K562 (cell line): ENCODE data around the gene POLRMT. TPM values are rescaled to one million over a fixed set of nuclear protein-coding genes. Genes with fewer than 3 reads are reported as not detected.

Experiments used
- ADNP ChIP-seq: fragments of 200-800 bp; sonication (Bioruptor generic); IDR thresholded peaks from 2 replicates; pipeline ENCODE4 v1.6.1; 2016; ENCODE audit warnings: missing genetic modification characterization, missing compliant biosample characterization
- BRD4 ChIP-seq: fragments of 200-600 bp; sonication (generic); IDR thresholded peaks from 2 replicates; pipeline ENCODE4 v1.6.1; 2017; ENCODE audit warnings: inconsistent platforms
- CTBP1 ChIP-seq: fragments of 450-650 bp; IDR thresholded peaks from 2 replicates; pipeline ENCODE4 v1.6.1; 2016; ENCODE audit warnings: borderline replicate concordance
- EP300 ChIP-seq: IDR thresholded peaks from 2 replicates; pipeline ENCODE4 v1.6.1; 2012; ENCODE audit warnings: low read length, improper control_type of control experiment
- FIP1L1 ChIP-seq: fragments of 200-400 bp; formaldehyde crosslinking; IDR thresholded peaks from 2 replicates; pipeline ENCODE4 v1.6.1; 2018; ENCODE audit warnings: mild to moderate bottlenecking, low read depth, low read length; ENCODE audit not compliant: poor library complexity, severe bottlenecking
- FOXJ2 ChIP-seq: fragments of 200-800 bp; sonication (Bioruptor generic); IDR thresholded peaks from 2 replicates; pipeline ENCODE4 v1.6.1; 2016; ENCODE audit warnings: missing genetic modification characterization, missing compliant biosample characterization
- GABPA ChIP-seq: fragments of 200-800 bp; sonication (Bioruptor generic); conservative IDR thresholded peaks from 2 replicates; pipeline ENCODE4 v1.6.1; 2016; ENCODE audit warnings: low read depth, missing genetic modification characterization, missing compliant biosample characterization
- HDAC1 ChIP-seq, 2 experiments: fragments of 450-650 bp; IDR thresholded peaks; 2 replicates each; pipeline ENCODE4 v1.6.1; 2016 to 2017; ENCODE audit warnings: inconsistent platforms in 1 of 2, mild to moderate bottlenecking in 1 of 2, moderate library complexity in 1 of 2
- KLF16 ChIP-seq: IDR thresholded peaks from 2 replicates; pipeline ENCODE4 v1.6.1; 2016; ENCODE audit warnings: antibody characterized with exemption
- MAZ ChIP-seq, 2 experiments: fragments of 450-650 bp in 1 of 2; sonication (generic) in 1 of 2; formaldehyde crosslinking; IDR thresholded peaks in 1 of 2; conservative IDR thresholded peaks in 1 of 2; 2 replicates each; pipeline versions ENCODE4 v1.4.0 to v1.5.0; 2020; ENCODE audit warnings: mild to moderate bottlenecking in 1 of 2, missing genetic modification reagents in 1 of 2
- MEF2A ChIP-seq: IDR thresholded peaks from 2 replicates; pipeline ENCODE4 v1.6.1; 2011; ENCODE audit warnings: low read depth, mild to moderate bottlenecking, low read length, moderate library complexity; ENCODE audit not compliant: control insufficient read depth
- PTBP1 ChIP-seq: fragments of 200-400 bp; formaldehyde crosslinking; IDR thresholded peaks from 2 replicates; pipeline ENCODE4 v1.6.1; 2017; ENCODE audit warnings: low read depth, low read length
- RB1 ChIP-seq: fragments of 450-650 bp; IDR thresholded peaks from 2 replicates; pipeline ENCODE4 v1.6.1; 2017; ENCODE audit warnings: low read depth, mild to moderate bottlenecking
- SIN3B ChIP-seq: fragments of 450-650 bp; IDR thresholded peaks from 2 replicates; pipeline ENCODE4 v1.6.1; 2017; ENCODE audit warnings: low read depth, mild to moderate bottlenecking, moderate library complexity
- SIX5 ChIP-seq, 2 experiments: IDR thresholded peaks; 2 replicates each; pipeline ENCODE4 v1.6.1; 2011; ENCODE audit warnings: low read length in 2 of 2, borderline replicate concordance in 1 of 2, low read depth in 1 of 2, mild to moderate bottlenecking in 1 of 2, moderate library complexity in 1 of 2; ENCODE audit not compliant: insufficient read depth in 1 of 2
- SP2 ChIP-seq: IDR thresholded peaks from 2 replicates; pipeline ENCODE4 v1.6.1; 2011; ENCODE audit warnings: mild to moderate bottlenecking, low read depth, low read length, moderate library complexity; ENCODE audit not compliant: poor library complexity, severe bottlenecking; ENCODE audit errors: extremely low read depth
- YY1 ChIP-seq, 3 experiments: IDR thresholded peaks; 2 replicates each; pipeline ENCODE4 v1.6.1; 2011; ENCODE audit warnings: low read length in 2 of 3, mild to moderate bottlenecking in 2 of 3, moderate library complexity in 2 of 3, borderline replicate concordance in 1 of 3, control low read depth in 1 of 3, low read depth in 1 of 3; ENCODE audit not compliant: insufficient read depth in 3 of 3, insufficient replicate concordance in 2 of 3, control insufficient read depth in 1 of 3, insufficient read length in 1 of 3; ENCODE audit errors: extremely low read depth in 1 of 3
- ZNF165 ChIP-seq: fragments of 250-450 bp; sonication (Bioruptor Pico); IDR thresholded peaks from 2 replicates; pipeline ENCODE4 v1.4.0; 2020; ENCODE audit warnings: borderline replicate concordance
- ZNF584 ChIP-seq: fragments of 200-800 bp; sonication (Bioruptor generic); IDR thresholded peaks from 2 replicates; pipeline ENCODE4 v1.6.1; 2016; ENCODE audit warnings: low read depth, mild to moderate bottlenecking, missing genetic modification characterization, missing compliant biosample characterization
- ZNF766 ChIP-seq: fragments of 200-800 bp; sonication (Bioruptor generic); conservative IDR thresholded peaks from 2 replicates; pipeline ENCODE4 v1.6.1; 2016; ENCODE audit warnings: missing genetic modification characterization, missing compliant biosample characterization
- polyA plus RNA-seq, 8 experiments: library from polyadenylated mRNA; depleted of rRNA in 4 of 8; stranded (reverse) in 5 of 8; unstranded in 3 of 8; fragments of >200 nt; fragmentation: Nextera tagmentation in 2 of 8; fragmentation: Illumina TruSeq in 1 of 8; extraction: Ambion mirVana in 2 of 8; extraction: Trizol in 1 of 8; gene quantifications; 2 replicates each; pipeline versions ENCODE4 v1.2.1 to v1.2.3, GENCODE V29; 2011 to 2014; ENCODE audit warnings: inconsistent platforms in 1 of 8, missing spikeins in 1 of 8
- total RNA-seq, 7 experiments: library from RNA; depleted of rRNA in 6 of 7; stranded (reverse); fragments of >200 nt in 6 of 7; fragmentation: Illumina TruSeq in 2 of 7; extraction: Trizol in 2 of 7; gene quantifications; 2 replicates each; pipeline versions ENCODE4 v1.2.1 to v1.2.3, GENCODE V29; 2011 to 2021; ENCODE audit warnings: low replicate concordance in 1 of 7
- TF ChIP-seq, protein P1 (sequence below): fragments of 250-450 bp; sonication (Bioruptor Pico); IDR thresholded peaks from 2 replicates; pipeline ENCODE4 v1.9.0; 2021; ENCODE audit warnings: mild to moderate bottlenecking, inconsistent platforms
- TF ChIP-seq, protein P2 (sequence below): conservative IDR thresholded peaks from 2 replicates; pipeline ENCODE4 v1.6.1; 2011; ENCODE audit warnings: low read depth, mild to moderate bottlenecking, low read length; ENCODE audit not compliant: control insufficient read depth

POLRMT gene
- total and polyA plus RNA-seq, 9 of the 15 experiments (the other 6 are each of a cell fraction or from before 2014, with no cell fraction given) = 30.3 to 144 (median 68.0) TPM

- TF ChIP-seq EP300 = peak; percentile 24; the same call in 1 of the 2 replicates
- TF ChIP-seq SIN3B = peak; percentile 86
- TF ChIP-seq FOXJ2 (tag) = peak; percentile 64; the same call in 1 of the 2 replicates
- TF ChIP-seq GABPA = peak; percentile 79
- TF ChIP-seq MAZ (CRISPR knock-in tag; conservative IDR thresholded peaks at IDR 0.05 in 1 of 2, IDR thresholded peaks at IDR 0.05 in 1 of 2) = peak in 1 of 2 experiments; percentile 90; a peak in 3 of 4 replicates
- peak; percentile 36; the same call in 1 of the 2 replicates for TF ChIP-seq CTBP1
- TF ChIP-seq HDAC1 (IDR thresholded peaks at IDR 0.05) = peak in 1 of 2 experiments; percentile 39; a peak in 1 of 4 replicates
- TF ChIP-seq BRD4 = 0 out of 2 replicates have a peak, but pooled peaks have one; percentile 46
- peak; percentile 53 to 66; a peak in 3 of 4 replicates for TF ChIP-seq SIX5 (IDR thresholded peaks at IDR 0.05; ENCODE audit: borderline replicate concordance in 1 of 2, insufficient read depth in 1 of 2, low read depth in 1 of 2, low read length in 2 of 2)
- TF ChIP-seq KLF16 = peak; percentile 70
- peak; percentile 84 for TF ChIP-seq ZNF766
- TF ChIP-seq YY1 (IDR thresholded peaks at IDR 0.05; ENCODE audit: borderline replicate concordance in 1 of 3, control insufficient read depth in 1 of 3, extremely low read depth in 1 of 3, insufficient read depth in 3 of 3, insufficient read length in 1 of 3, insufficient replicate concordance in 2 of 3, low read depth in 1 of 3, low read length in 2 of 3) = peak in 2 of 3 experiments; percentile 25 to 65
- peak; percentile 89 for TF ChIP-seq SP2
- peak; percentile 47; the same call in 1 of the 2 replicates for TF ChIP-seq MEF2A
- peak; percentile 22; the same call in 1 of the 2 replicates for TF ChIP-seq ZNF165 (CRISPR knock-in tag)
- peak; percentile 81 for TF ChIP-seq RB1
- TF ChIP-seq, protein P1, sequence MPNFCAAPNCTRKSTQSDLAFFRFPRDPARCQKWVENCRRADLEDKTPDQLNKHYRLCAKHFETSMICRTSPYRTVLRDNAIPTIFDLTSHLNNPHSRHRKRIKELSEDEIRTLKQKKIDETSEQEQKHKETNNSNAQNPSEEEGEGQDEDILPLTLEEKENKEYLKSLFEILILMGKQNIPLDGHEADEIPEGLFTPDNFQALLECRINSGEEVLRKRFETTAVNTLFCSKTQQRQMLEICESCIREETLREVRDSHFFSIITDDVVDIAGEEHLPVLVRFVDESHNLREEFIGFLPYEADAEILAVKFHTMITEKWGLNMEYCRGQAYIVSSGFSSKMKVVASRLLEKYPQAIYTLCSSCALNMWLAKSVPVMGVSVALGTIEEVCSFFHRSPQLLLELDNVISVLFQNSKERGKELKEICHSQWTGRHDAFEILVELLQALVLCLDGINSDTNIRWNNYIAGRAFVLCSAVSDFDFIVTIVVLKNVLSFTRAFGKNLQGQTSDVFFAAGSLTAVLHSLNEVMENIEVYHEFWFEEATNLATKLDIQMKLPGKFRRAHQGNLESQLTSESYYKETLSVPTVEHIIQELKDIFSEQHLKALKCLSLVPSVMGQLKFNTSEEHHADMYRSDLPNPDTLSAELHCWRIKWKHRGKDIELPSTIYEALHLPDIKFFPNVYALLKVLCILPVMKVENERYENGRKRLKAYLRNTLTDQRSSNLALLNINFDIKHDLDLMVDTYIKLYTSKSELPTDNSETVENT = peak; percentile 98
- peak; percentile 81; the same call in 1 of the 2 replicates for TF ChIP-seq PTBP1
- peak; percentile 90 for TF ChIP-seq FIP1L1
- TF ChIP-seq, protein P2, sequence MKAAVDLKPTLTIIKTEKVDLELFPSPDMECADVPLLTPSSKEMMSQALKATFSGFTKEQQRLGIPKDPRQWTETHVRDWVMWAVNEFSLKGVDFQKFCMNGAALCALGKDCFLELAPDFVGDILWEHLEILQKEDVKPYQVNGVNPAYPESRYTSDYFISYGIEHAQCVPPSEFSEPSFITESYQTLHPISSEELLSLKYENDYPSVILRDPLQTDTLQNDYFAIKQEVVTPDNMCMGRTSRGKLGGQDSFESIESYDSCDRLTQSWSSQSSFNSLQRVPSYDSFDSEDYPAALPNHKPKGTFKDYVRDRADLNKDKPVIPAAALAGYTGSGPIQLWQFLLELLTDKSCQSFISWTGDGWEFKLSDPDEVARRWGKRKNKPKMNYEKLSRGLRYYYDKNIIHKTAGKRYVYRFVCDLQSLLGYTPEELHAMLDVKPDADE = peak; percentile 93
- TF ChIP-seq ZNF584 (CRISPR knock-in tag) = peak; percentile 62; the same call in 1 of the 2 replicates
- TF ChIP-seq ADNP = peak; percentile 86
Measured at GRCh38 chr19:605061-605971, 28.0 kb downstream of the POLRMT start (continued).
